ENCODE measurements around the gene CATSPERE.
"Not testable (repeated sequence)": the region's sequence is repeated elsewhere in the genome, so short reads cannot be mapped to it uniquely, and the experiment has no call there.

The CATSPERE gene

GRCh38 chr1:244458781-244459180, 2.3 kb upstream of the CATSPERE start:
- Mint-ChIP-seq H3K4me3 (no peak overlapping the region), H3K27ac (no peak overlapping the region), H3K4me1 (peaks cover 19% of the 10 kb centered on the region), H3K27me3 (ENCODE audit: low read depth, poor library complexity) (no peaks in the 10 kb centered on the region), H3K9me3 (peaks cover 48% of the 10 kb centered on the region), H3K36me3 (ENCODE audit: low read depth) (peaks cover 26% of the 10 kb centered on the region)
- TF ChIP-seq, protein P1, sequence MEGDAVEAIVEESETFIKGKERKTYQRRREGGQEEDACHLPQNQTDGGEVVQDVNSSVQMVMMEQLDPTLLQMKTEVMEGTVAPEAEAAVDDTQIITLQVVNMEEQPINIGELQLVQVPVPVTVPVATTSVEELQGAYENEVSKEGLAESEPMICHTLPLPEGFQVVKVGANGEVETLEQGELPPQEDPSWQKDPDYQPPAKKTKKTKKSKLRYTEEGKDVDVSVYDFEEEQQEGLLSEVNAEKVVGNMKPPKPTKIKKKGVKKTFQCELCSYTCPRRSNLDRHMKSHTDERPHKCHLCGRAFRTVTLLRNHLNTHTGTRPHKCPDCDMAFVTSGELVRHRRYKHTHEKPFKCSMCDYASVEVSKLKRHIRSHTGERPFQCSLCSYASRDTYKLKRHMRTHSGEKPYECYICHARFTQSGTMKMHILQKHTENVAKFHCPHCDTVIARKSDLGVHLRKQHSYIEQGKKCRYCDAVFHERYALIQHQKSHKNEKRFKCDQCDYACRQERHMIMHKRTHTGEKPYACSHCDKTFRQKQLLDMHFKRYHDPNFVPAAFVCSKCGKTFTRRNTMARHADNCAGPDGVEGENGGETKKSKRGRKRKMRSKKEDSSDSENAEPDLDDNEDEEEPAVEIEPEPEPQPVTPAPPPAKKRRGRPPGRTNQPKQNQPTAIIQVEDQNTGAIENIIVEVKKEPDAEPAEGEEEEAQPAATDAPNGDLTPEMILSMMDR (IDR thresholded peaks at IDR 0.05) = no peak
- DNase-seq = no peak

- TF ChIP-seq, protein P1 (IDR thresholded peaks at IDR 0.05) = no peak
- Mint-ChIP-seq H3K27ac (no peak overlapping the region), H3K4me1 (peaks cover 6% of the 10 kb centered on the region), H3K4me3 (no peak overlapping the region), H3K27me3 (ENCODE audit: low read depth, poor library complexity) (no peaks in the 10 kb centered on the region), H3K36me3 (ENCODE audit: low read depth) (peaks cover 22% of the 10 kb centered on the region), H3K9me3 (peaks cover 38% of the 10 kb centered on the region)
- no peak for DNase-seq
Measured at GRCh38 chr1:244460197-244460596, 876 bp upstream of the CATSPERE start.

DNA sequence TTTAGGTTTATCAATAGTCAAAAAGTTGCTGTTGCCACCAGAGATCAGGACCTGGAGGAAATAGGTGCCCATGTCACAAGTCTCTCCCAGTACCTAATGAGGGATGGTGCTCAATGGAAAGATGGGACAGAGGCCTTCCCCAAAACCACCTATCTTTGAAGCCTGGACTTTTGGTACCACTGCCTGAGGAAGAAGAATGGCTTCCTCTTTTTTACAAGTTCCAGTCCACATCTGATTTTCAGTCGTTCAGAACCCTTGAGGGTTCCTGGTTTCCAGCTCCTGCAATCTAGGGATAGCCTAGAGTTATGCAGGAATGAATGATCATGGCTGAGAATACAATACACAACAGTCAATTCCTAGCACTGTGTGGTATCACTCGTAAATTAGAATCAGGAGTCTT, 5.7 kb downstream of the CATSPERE start:
- no peaks in the 10 kb centered on the region for H3K36me3 Mint-ChIP-seq (ENCODE audit: low read depth)
- no peak for DNase-seq
- no peaks in the 10 kb centered on the region for H3K9me3 Mint-ChIP-seq
- H3K27ac Mint-ChIP-seq = no peak overlapping the region
- no peaks in the 10 kb centered on the region for H3K27me3 Mint-ChIP-seq (ENCODE audit: low read depth, poor library complexity)
- TF ChIP-seq, protein P1 (IDR thresholded peaks at IDR 0.05) = no peak
- no peak overlapping the region for H3K4me3 Mint-ChIP-seq
- no peaks in the 10 kb centered on the region for H3K4me1 Mint-ChIP-seq

GRCh38 chr1:244473059-244473605, 12.1 kb downstream of the CATSPERE start:
- Mint-ChIP-seq H3K4me3 (no peak overlapping the region), H3K27me3 (ENCODE audit: low read depth, poor library complexity) (peaks cover 3% of the 10 kb centered on the region), H3K4me1 (no peaks in the 10 kb centered on the region), H3K36me3 (ENCODE audit: low read depth) (no peaks in the 10 kb centered on the region), H3K9me3 (peaks cover 20% of the 10 kb centered on the region), H3K27ac (no peak overlapping the region)
- TF ChIP-seq, protein P1 (IDR thresholded peaks at IDR 0.05) = no peak
- DNase-seq = no peak

DNA sequence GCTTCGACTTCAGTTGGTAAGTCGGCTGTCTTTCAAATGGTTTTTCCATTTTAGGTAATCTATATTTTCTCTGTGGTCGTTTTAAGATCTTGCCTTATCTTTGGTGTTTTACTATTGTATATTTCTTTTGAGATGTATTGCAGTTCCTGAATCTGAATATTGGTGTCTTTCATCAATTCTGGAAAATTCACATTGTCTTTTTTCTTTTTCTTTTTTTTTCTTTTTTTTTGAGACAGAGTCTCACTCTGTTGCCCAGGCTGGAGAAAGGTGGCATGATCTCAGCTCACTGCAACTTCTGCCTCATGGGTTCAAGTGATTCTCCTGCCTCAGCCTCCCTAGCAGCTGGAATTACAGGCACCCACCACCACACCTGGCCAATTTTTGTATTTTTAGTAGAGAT, 23.9 kb downstream of the CATSPERE start:
- not testable (repeated sequence) for H3K27ac Mint-ChIP-seq; H3K36me3 Mint-ChIP-seq (ENCODE audit: low read depth); H3K4me3 Mint-ChIP-seq; H3K27me3 Mint-ChIP-seq (ENCODE audit: low read depth, poor library complexity); H3K9me3 Mint-ChIP-seq; DNase-seq
- H3K4me1 Mint-ChIP-seq = peaks cover 10% of the 10 kb centered on the region

DNA sequence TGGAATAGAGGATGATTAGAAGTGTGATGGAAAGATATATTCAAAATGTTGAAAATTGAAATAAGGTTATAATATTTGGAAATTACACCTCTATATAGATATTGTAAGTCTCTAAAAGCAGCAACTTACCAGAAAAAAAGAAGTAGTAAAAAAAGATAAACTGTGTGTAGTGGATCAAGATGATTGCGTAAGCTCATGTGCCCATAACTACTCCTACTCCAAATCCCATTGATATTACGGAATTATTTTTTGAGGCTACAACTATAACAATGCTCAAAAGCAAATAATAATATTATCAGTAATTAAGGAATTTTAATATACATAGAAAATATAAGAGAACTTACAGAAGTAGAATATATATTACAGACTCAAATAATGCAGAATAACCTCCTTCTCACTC, 33.6 kb downstream of the CATSPERE start:
- Mint-ChIP-seq H3K4me1 (peaks cover 13% of the 10 kb centered on the region), H3K9me3 (peaks cover 10% of the 10 kb centered on the region), H3K36me3 (ENCODE audit: low read depth) (no peaks in the 10 kb centered on the region), H3K27me3 (ENCODE audit: low read depth, poor library complexity) (no peaks in the 10 kb centered on the region), H3K27ac (no peak overlapping the region), H3K4me3 (no peak overlapping the region)
- no peak for DNase-seq
- TF ChIP-seq, protein P1 (IDR thresholded peaks at IDR 0.05) = no peak
